ENCODE data around the gene MT1E. TPM values are rescaled to one million over a fixed set of nuclear protein-coding genes. Genes with fewer than 3 reads are reported as not detected.
A peak's percentile ranks its signal among the peaks of the same experiment; 100 is the strongest.

MT1E gene
- not detected in 2 replicates for polyA plus RNA-seq
- polyA minus RNA-seq, result not detected in 2 replicates

GRCh38 chr16:56625140-56625942 lies at the start of gene MT1E:
TSS of gene MT1E (plus strand) at chr16:56625781. CDS start at chr16:56625852, 71 bp downstream.
- Histone ChIP-seq H3K27ac (ENCODE audit: low read length) (no peak within 1 kb of the TSS), H3K36me3 (ENCODE audit: insufficient read depth, low read length) (no peaks in the 10 kb centered on the region), H3K27me3 (ENCODE audit: insufficient read depth, low read depth, low read length) (peaks cover 69% of the 10 kb centered on the region), H3K79me2 (replicated peaks; ENCODE audit: insufficient read depth, low read length) (no peaks in the 10 kb centered on the region), H4K20me1 (ENCODE audit: insufficient read depth) (no peaks in the 10 kb centered on the region), H3K9me3 (ENCODE audit: low read length) (no peaks in the 10 kb centered on the region), H3K9me2 (ENCODE audit: insufficient read depth, low read length) (no peaks in the 10 kb centered on the region), H2AFZ (ENCODE audit: low read depth, low read length) (no peak within 1 kb of the TSS), H3K4me2 (ENCODE audit: low read length) (peak within 1 kb of the TSS; percentile 28), H3F3A (ENCODE audit: insufficient read depth, low read length, poor library complexity, severe bottlenecking) (no peaks in the 10 kb centered on the region), H3K4me3 (ENCODE audit: low read length) (peak within 1 kb of the TSS; percentile 65), H3K9ac (ENCODE audit: low read length) (no peak within 1 kb of the TSS)
- peak; percentile 20 for TF ChIP-seq EZH2 (IDR thresholded peaks at IDR 0.05; ENCODE audit: borderline replicate concordance, insufficient read depth, low read length, poor library complexity, severe bottlenecking)
- TF ChIP-seq POLR2AphosphoS5 (IDR thresholded peaks at IDR 0.05), result no peak

GRCh38 chr16:56576585-56577299 lies 48.8 kb upstream of the MT1E start:
- no peak overlapping the region for H3K9ac ChIP-seq (ENCODE audit: low read length)
- TF ChIP-seq CTCF (IDR thresholded peaks at IDR 0.05; ENCODE audit: poor library complexity, severe bottlenecking) (peak; percentile 16), TAF1 (IDR thresholded peaks at IDR 0.05; ENCODE audit: low read depth) (no peak), REST (IDR thresholded peaks at IDR 0.05; ENCODE audit: borderline replicate concordance) (no peak), EZH2 (IDR thresholded peaks at IDR 0.05; ENCODE audit: borderline replicate concordance, insufficient read depth, low read length, poor library complexity, severe bottlenecking) (no peak), EP300 (conservative IDR thresholded peaks at IDR 0.05; ENCODE audit: poor library complexity, severe bottlenecking) (no peak), SMC3 (conservative IDR thresholded peaks at IDR 0.05; ENCODE audit: poor library complexity) (no peak), MXI1 (conservative IDR thresholded peaks at IDR 0.05; ENCODE audit: poor library complexity, severe bottlenecking) (no peak), POLR2AphosphoS5 (IDR thresholded peaks at IDR 0.05) (no peak), RAD21 (conservative IDR thresholded peaks at IDR 0.05) (no peak)

More at GRCh38 chr16:56576585-56577299, 48.8 kb upstream of the MT1E start:
- no peak overlapping the region for H3K4me2 ChIP-seq (ENCODE audit: low read length)
- no peaks in the 10 kb centered on the region for H4K20me1 ChIP-seq (ENCODE audit: insufficient read depth)
- H3K36me3 ChIP-seq (ENCODE audit: insufficient read depth, low read length), result no peaks in the 10 kb centered on the region
- no peaks in the 10 kb centered on the region for H3K27me3 ChIP-seq (ENCODE audit: insufficient read depth, low read depth, low read length)
- no peaks in the 10 kb centered on the region for H3K79me2 ChIP-seq (replicated peaks; ENCODE audit: insufficient read depth, low read length)
- no peaks in the 10 kb centered on the region for H3K9me3 ChIP-seq (ENCODE audit: low read length)
- H3K4me3 ChIP-seq (ENCODE audit: low read length), result no peak overlapping the region
- no peaks in the 10 kb centered on the region for H3K9me2 ChIP-seq (ENCODE audit: insufficient read depth, low read length)
- H3F3A ChIP-seq (ENCODE audit: insufficient read depth, low read length, poor library complexity, severe bottlenecking), result no peaks in the 10 kb centered on the region
- H2AFZ ChIP-seq (ENCODE audit: low read depth, low read length), result no peak overlapping the region
- no peak overlapping the region for H3K27ac ChIP-seq (ENCODE audit: low read length)
